CMK (cell line): Measurements from ENCODE around the gene HRG.
A peak's percentile ranks its signal among the peaks of the same experiment; 100 is the strongest.
"Not testable (repeated sequence)": the region's sequence is repeated elsewhere in the genome, so short reads cannot be mapped to it uniquely, and the experiment has no call there.

Experiments used
- DNase-seq: peaks from one replicate; pipeline ENCODE4 v3.0.0-alpha.2; 2010; ENCODE audit warnings: low read depth

The HRG gene, protein sequence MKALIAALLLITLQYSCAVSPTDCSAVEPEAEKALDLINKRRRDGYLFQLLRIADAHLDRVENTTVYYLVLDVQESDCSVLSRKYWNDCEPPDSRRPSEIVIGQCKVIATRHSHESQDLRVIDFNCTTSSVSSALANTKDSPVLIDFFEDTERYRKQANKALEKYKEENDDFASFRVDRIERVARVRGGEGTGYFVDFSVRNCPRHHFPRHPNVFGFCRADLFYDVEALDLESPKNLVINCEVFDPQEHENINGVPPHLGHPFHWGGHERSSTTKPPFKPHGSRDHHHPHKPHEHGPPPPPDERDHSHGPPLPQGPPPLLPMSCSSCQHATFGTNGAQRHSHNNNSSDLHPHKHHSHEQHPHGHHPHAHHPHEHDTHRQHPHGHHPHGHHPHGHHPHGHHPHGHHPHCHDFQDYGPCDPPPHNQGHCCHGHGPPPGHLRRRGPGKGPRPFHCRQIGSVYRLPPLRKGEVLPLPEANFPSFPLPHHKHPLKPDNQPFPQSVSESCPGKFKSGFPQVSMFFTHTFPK

DNA sequence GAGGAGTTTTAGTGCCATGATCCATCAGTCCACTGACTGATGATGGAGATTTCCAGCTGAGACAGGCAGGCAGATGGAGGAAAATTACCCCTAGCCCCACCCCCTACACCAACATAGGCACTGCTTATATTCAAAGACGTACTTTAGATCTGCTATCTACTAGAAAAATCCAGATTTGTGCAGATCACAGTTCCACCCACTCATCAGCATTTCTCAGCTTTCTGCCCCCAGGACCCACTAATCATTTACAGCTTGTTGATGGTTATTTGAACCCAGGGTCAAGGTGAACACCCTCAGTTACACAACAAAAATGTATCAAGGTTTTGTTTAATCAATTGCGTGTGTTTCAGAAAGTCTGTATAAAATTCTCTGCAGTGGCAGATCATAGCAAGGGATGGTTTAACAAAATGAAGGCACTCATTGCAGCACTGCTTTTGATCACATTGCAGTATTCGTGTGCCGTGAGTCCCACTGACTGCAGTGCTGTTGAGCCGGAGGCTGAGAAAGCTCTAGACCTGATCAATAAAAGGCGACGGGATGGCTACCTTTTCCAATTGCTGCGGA lies at the start of gene HRG:
HRG (plus strand) TSS at position 390 of the 564 bp plus-strand sequence; CDS start at position 408, 18 bp downstream.
- DNase-seq: no peak

DNA sequence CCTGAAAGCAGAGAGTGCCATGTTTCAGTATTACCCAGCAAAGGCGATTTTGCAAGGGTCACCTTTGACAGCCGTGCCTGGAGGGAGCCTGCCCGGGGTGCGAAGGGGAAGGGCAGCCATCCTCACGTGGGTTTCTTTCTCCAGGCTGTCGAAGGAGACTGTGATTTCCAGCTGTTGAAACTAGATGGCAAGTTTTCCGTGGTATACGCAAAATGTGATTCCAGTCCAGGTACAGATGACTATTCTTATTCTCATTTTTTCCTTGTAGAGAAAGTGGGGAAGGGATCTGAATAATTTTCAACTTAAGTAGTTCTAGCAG lies 49.6 kb upstream of the HRG start:
- no peak for DNase-seq

DNA sequence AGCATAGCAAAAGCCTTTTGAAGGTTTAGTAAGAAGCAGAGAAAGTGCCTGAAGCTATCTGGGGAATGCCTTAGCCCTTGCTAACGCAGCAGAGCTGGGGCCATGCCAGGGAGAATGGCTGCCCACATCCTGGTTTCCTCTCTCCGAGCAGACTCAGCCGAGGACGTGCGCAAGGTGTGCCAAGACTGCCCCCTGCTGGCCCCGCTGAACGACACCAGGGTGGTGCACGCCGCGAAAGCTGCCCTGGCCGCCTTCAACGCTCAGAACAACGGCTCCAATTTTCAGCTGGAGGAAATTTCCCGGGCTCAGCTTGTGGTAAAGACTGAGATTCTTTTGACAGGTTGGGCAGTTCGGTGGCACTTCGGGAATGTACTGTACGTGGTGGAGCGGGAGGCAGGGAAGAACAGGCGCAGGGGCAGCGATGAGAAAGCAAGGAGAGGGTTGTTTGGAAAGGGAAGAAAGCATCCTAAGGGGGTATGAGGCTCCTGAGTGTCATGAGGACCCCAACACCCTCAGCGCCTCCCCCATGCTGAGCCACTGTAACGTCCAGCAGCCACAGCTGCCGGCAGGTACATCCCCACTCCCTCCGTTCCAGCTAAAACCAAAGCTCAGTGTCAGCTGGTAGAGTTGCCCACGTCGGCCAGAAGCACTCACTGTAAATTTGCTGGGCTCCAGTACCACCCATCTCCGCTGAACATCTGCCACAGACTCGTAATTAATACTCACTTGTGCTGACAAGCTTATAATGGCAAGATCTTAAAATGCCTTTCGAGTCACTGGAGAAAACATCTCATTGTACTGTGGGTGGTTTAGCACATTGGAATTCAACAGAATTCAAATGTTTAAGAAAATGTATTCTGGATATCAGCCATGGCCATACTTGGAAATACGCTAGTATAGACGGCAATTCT lies 48.5 kb upstream of the HRG start:
- DNase-seq: peak; percentile 56

DNA sequence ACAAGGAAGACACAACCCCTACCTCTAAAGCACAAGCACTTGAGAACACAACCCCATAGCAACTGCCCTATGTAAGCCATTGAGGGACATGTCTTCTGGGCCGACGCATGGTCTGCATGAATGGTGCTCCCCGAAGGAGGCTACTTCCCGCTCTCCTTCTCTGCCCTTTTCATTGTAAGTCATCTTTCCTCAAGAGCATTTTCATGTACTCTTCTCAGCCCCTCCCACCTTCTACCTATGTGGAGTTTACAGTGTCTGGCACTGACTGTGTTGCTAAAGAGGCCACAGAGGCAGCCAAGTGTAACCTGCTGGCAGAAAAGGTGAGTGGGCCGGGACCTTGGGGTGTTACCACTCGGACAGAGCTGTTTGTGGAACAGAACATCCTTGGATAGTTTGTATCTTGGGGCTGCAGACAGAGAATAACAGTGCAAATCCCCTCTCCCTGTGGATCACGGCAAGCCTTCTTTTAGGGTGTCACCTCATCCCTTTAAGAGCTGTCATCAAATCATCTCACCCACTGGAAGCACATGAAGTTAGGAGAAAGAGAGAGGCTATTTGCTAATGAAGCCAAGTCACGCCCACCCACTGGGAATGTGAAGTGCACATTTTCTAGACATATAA lies 47.4 kb upstream of the HRG start:
- DNase-seq: no peak

GRCh38 chr3:186619787-186620212 lies 46.0 kb upstream of the HRG start:
- DNase-seq: no peak

DNA sequence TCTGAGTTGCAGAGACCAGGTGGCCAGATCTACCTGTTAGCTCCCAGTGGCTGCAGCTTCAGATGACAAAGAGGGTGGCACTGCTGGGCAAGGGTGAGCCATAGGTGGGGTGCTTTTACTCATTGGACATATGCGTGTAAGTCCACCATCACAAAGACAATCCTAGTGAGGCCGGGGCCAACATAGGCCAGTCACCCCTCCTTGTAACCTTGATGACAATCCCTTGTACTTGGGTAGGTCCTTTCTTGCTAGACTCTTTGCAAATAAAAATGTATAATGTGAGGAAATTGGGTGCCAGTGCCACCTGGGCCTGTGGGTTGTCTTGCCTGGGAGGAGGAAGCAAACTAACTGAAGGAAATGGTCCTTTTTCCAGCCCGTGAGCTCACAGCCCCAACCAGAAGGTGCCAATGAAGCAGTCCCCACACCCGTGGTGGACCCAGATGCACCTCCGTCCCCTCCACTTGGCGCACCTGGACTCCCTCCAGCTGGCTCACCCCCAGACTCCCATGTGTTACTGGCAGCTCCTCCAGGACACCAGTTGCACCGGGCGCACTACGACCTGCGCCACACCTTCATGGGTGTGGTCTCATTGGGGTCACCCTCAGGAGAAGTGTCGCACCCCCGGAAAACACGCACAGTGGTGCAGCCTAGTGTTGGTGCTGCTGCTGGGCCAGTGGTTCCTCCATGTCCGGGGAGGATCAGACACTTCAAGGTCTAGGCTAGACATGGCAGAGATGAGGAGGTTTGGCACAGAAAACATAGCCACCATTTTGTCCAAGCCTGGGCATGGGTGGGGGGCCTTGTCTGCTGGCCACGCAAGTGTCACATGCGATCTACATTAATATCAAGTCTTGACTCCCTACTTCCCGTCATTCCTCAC lies 45.4 kb upstream of the HRG start:
- DNase-seq: no peak

DNA sequence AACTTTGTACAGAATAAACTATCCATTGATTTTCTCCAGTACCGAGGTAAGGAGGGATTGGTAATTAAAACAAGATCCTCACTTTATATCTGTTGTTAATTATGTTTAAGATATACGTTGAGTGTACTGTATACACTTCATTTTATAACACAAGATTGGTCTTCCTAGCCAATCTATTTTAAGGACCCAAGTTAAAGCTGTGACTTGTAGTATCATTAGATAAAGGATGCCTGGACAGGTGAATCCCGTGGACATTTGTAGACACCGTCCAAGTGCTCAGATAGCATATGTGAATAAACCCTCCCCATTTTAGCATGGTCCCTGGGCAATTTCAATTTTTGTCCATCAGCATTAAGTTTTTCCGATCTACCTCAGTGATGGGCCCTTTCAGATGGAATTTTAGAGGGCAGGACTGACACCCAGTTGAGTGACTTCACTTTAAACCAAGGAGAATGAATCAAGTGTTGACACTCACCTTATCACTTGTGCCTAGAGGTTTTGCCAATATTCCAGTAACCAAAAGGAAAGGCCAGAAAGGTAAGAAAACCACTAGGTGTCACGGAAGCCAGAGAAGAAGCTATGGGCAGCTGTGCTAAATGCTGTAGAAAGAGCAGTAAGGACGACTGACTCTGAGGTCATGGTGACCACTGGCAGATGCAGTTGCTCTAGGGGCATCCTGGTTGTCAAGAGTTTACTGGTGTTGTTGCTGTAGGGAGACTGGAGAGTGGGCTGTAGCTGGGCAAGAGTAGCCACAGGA lies 43.7 kb upstream of the HRG start:
- no peak for DNase-seq

DNA sequence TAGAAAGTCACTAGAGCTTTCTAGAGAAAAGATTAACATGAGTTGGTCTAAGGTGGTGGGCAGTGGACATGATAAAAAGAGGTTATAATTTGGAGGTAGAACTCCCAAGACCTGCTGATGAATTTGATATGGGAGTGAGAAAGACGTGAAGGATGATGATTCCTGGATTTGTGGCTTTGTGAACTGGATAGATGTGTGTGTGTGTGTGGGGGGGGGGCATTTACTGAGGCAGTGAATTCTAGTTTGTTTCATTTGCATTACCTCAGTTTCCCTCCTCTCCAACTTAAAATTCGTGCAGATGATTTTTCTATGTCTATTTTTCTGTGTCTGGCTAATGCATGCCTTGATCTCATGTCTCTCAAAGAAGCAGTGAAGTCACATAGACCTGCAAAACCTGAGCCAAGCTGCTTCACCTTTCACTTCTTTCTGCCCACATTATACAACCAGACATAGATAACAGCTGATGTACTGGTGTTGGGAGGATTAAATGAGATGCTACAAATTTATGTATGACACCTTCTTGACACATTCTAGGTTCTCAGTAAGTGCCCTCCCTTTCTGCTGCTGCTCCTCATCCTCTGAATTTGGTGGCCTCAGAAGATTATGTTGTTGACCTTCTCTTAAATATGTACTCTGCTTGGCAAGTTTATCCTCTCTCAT lies 43.0 kb upstream of the HRG start:
- DNase-seq: no peak

- no peak for DNase-seq
These were observed 41.2 kb upstream of the HRG start for GRCh38 chr3:186624598-186624997.

DNA sequence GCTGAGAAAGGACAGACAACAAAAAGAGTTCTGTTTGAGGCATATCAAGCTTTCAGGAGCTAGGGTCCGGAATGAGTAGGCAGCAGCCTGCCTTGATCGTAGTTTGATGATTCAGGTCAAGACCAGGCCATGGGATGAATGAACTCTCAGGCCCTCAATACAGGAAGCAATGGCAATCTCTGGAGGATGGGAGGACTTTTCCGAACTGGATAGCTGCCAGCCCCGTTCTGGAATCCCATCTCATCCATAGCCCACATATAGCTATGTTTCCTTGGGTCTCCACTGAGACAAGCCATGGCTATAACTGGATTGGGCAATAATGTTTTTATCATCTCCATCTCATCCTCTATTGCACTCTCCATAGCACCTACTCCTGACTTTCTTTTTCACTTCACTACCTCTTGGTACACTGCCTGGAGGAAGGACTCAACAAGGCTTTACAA lies 40.2 kb upstream of the HRG start:
- DNase-seq: no peak

GRCh38 chr3:186626254-186626847 lies 39.5 kb upstream of the HRG start:
- no peak for DNase-seq

GRCh38 chr3:186627852-186628414 lies 37.9 kb upstream of the HRG start:
- DNase-seq: no peak

DNA sequence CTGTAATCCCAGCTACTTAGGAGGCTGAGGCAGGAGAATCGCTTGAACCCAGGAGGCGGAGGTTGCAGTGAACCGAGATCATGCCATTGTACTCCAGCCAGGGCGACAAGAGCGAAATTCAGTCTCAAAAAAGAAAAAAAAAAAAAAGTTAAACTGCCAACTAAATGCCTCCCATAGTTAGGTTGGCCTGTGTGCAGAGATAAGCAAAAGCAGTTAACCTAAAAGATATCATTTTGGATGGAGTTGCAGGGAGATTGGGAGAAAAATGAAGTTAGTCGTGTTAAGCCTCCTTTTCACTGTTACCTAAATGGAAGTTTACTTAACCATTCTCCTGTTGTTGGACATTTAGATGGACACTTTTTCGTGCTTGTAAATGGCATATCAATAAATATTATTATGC lies 37.1 kb upstream of the HRG start:
- DNase-seq: no peak

DNA sequence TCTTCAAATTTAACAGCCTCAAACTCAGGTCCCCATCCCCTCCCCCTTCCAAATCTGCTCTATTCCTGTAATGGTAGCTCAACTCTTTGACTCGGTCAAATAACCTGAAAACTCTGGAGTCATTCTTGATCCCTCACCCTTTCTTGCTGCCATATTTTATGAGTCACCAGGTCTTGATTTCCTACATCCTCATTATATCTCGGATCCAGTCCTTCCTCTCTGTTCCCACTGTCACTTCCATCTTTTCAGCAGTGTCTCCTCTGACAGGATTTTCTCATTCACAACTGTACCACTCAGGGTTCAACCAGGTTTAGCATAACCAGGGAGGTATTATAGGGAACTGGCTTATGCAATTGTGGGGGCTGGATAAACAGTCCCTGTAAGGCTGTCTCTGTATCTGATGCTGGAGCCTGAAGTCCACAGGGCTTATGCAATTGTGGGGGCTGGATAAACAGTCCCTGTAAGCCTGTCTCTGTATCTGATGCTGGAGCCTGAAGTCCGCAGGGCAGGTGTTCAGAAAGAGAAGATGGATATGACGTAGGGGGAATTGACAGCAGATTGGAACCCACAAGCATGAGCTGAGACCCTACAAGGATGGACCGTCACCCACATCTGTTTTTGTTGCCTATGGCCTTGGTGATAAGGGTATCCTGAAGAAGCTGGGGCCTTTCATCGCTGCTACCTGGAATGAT lies 34.7 kb upstream of the HRG start:
- no peak for DNase-seq

DNA sequence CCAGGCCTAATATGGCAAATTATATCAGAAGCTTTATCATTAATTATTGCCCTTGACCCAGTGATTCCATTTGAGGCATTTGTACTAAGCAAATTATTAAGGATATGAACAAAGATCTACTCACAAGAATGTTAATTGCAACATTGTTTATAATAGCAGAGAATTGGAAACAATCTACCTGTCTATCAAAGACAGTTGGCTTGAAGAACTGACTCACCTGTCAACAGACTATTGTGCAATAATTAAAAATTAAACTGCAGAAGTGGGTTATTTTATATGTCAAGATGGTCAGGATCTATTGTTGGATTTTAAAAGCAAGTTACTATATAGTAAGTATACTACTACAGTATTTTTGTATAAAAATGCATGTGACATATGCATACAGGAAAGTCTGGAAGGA lies 32.3 kb upstream of the HRG start:
- no peak for DNase-seq

- not testable (repeated sequence) for DNase-seq
These were observed 31.6 kb upstream of the HRG start for GRCh38 chr3:186634207-186634606.

DNA sequence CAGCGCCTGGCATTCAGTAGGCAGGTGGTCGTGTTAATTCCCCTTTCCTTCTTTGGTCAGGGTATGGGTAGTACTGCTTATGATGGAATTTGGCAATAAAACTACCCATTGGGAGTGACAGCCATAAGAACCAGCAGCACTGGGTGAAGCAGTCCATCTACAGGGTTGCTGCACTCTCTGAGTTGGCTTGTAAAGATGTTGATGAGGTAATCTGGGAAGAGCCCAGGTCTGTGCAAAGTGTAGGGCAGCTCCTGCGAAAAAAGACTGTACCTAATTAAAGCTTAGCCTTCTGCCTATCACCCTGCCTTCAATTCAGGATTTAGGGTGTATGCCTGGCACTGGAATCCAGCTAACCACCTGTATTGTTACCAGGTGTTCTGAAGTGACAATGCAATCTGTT lies 30.3 kb upstream of the HRG start:
- DNase-seq: no peak

DNA sequence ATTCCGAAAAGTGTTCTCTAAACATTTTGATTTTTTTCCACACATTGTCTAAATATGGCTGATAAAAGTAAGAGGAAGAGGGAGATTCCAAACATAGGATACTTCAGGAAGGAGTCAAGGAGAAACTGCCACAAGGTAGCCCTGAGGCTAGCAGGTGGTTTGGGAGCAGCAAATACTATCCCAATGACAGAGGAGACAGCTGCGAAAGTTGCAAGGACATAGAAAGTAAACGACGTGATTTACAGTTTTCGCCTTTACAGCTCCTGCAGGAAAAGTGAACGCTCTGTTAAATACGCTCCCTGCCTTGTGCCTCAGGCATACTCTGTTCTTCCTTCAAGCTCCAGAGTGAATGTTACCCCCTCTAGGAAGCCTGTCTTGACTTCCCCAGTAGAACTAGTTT lies 29.3 kb upstream of the HRG start:
- no peak for DNase-seq
